Astrocyte of the hippocampus (primary cell): Measurements from ENCODE around the gene SERPINA6.
"Not testable (repeated sequence)": the region's sequence is repeated elsewhere in the genome, so short reads cannot be mapped to it uniquely, and the experiment has no call there.

ENCODE experiments used
- DNase-seq: peaks from one replicate; pipeline ENCODE4 v3.0.0; 2011; ENCODE audit warnings: low read depth, low spot score

SERPINA6 gene, protein sequence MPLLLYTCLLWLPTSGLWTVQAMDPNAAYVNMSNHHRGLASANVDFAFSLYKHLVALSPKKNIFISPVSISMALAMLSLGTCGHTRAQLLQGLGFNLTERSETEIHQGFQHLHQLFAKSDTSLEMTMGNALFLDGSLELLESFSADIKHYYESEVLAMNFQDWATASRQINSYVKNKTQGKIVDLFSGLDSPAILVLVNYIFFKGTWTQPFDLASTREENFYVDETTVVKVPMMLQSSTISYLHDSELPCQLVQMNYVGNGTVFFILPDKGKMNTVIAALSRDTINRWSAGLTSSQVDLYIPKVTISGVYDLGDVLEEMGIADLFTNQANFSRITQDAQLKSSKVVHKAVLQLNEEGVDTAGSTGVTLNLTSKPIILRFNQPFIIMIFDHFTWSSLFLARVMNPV

DNA sequence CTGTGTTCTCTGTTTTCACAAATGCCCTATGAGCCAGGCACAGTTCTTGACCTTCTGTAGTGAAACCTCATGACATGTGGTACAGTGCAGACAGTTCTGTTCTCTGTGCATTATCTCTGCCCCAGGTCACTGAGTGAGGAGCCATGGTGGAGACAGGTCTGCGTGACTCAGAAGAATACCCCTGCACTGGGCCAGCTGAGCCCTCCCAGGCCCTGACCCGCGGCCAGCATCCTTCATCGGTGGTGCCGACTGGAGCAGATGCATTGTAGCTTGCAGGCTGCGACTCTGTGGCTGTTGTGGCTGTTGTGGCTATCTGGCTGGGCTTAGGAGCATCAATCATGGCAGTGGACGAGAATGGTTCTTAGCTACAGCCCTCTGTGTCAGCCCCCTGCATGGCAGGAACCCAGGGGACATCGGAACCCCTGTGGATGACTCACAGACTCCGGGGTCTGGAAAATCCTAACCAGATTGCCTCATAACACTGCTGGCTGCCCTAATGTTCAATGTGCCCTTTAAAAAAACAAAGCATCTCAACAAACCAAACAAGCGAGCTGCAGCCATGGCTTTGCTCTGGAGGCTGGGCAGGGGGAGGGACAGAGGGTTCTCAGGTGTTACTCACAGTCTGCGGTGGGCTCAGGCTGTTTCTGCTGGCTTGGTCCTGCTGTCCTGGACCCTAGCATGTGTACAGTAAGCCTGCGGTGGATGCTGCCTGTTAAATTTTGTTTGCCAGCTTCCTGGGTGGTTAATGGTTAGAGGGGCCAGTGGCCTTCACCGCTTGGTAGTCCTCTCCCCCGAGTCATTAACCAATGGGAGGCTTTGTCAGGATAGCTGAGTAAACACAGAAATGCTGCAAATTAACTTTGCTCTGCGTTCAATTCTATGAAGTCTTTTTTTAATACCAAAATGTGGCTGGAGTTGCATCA is at the start of gene SERPINA6:
TSS of gene SERPINA6 (minus strand) at position 689 of the 923 bp plus-strand sequence. CDS start 8,688 bp downstream, outside the sequence.
- peak; percentile 78 for DNase-seq

DNA sequence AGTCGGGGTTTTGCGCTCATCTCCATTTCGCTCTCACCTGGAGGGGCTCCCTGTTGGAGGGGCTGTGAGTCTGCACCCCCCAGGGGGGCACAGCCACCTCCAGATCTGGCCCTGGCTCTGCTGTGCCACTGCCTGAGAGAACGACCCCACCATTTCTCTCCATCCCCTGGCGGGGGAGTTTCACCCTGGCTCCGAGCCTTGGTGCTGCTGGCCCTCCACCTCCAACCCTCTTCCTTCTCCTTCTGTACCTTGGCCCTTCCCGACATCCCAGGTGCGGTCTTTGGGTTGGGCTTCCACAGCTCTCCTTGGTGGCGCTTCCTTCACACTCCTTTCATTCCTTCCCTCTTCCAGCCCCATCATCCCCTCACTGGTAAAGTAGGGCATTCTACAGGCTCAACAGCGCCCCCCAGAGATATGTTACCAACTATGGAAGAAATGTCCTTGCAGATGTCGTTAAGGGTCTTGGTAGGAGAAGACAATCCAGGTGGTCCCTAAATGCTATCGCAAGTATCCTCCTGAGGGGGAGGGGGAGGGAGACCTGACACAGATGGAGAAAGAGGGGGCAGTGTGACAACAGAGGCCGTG is 49.0 kb upstream of the SERPINA6 start:
- no peak for DNase-seq

DNA sequence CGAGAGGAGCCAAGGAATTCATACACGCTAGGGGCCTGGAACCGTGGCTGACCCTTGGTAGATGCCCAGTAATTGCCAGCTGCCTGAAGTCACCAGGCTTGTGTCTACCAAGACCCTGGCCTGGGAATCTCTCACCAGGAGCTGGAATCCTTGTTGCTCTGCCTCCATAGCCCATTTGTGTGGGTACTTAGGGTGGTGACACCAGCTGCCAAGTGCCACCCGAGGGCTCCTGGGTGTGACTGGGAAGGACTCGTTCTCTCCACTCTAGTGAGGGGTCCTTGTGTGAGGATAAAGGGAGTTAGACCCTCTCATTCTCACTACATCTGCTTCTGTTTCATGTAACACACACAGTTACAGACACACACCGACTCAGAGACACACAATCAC is 47.4 kb upstream of the SERPINA6 start:
- DNase-seq: no peak

DNA sequence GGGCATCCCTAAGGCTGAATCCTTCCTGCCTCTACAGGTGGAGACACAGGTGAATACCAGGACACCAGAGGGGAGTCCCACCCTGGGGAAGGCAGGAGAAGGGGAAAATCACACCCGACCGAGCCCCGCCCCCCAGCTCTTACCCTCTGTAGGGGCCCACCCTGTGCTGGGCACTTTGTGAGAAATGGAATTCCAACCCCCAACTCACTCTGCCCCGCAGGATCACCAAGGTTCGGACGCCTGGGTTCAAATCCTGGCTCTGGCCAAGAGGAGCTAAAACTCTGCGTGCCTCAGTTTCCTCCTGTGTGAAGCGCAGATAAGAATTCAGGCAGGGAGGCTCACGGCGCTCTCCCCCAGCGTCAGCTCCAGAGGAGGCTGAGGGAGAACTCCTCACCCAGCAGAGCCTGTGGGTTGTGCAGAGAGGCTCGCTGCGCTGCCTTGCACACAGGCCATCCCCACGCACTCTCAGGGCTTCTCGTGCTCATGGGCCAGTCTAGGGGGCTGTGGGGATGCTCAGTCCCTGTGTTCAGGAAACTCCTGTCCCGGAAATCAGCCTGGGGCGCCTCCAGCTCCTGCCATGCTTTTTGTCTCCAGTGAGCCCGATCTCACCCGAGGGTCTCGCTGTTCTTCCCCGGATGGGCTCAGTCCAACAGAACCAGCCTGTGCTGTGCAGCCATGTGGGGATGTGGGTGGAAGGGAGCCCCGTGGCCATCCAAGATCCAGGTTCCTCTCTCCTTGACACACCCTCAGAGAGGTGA is 46.8 kb upstream of the SERPINA6 start:
- not testable (repeated sequence) for DNase-seq

DNA sequence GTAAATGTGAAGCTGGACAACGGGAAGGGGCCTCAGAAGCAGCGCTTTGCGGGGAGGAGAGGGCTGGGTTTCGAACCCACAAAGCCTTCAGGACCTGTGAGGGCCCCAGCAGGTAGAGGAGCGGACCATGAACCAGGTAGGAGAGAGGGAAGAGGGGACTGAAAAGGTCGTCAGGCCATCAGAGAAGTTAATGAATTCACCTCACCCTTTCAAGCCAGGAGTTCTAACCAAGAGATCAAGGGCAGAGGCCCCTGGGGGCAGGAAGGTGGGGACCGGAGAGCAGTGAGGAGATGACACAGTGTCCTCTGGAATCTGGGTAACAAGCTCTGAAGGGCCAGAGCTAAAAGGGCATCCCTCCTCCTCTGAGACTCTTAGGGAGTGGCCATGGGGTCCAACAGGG is 45.8 kb upstream of the SERPINA6 start:
- DNase-seq: no peak

DNA sequence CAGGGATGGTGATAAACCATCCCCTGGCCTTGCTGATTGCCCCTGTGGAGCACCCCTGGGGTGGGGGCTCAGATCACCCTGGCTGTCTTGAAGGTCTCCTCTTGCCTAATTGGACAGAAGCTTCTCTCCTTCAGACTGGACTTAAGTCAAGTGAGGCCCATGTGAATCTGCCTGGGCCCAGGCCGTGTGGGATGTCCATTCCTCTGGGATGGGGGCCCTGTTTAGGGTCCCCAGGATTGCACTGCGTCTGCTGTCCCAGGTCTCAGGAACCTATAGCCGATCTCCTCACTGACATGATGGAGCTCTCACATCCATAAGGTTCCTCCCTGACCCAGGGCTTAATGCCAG is 45.1 kb upstream of the SERPINA6 start:
- no peak for DNase-seq

DNA sequence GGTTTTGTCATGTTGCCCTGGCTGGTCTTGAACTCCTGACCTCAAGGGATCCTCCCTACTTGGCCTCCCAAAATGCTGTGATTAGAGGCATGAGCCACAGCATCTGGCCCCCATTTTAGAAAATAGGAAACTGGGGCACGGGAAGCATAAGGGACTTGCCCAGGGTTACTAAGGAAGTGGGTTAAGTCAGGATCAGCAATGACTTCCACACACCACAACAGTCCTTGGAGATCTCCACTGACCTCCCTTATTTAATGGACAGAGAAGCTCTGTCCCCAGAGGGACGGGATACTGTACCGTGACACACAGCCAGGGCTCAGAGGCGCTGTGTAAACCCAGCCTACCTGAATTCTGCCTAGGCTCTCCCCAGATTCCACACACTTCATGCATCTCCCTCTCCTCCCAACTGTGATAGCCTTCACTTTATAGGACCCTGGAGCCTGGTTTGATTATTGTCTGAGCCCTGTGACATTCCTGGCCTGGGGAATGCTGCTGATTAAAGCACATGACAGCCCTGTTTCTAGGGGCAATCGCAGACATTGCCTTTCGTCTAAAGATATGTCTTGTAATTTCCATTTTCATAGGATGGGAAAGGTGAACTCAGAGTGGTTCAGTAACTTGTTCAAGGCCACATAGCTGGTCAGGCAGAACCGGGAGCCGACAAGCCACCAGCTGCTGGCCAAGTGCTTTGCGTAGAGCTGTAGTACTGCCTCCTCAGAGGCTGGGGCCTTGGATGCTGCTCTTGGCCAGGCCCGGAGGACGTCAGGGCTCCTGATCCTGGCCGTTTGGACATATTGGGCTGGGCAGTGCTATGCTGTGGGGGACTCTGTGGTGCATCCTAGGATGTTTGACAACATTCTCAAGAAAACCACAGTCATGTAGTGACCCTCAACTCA is 44.5 kb upstream of the SERPINA6 start:
- DNase-seq: no peak

DNA sequence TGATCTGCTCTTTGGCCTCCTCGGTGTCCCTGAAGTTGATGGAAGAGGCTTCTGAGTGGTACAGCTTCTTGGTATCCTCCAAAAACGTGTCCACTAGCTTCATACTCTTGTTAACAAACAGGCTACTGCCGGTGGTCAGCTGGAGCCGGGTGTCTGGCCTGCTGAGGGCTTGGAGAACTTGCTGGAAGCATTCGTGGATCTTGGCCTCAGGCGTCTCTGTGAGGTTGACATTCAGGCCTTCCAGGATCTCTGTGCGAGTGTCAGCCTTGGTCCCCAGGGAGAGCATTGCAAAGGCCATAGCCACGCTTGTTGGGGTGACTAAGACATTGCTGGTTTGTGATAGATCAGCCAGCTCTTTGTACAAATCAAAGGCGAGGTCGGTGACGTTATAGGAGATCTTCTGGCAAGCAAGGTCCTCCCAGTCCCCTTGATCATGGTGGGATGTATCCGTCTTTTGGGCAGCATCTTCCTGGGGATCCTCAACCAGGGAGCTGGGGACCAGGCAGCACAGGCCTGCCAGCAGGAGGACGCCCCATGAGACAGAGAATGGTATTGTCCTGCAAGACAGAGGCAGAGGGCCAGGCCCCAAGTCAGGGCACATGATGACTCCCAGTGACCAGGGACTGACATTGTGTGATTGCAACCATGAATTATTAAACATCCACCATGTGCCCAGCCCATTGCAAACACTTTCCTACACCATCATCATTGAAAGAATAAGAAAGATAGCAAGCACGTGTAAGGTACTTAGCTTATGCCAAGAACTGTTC is 43.2 kb upstream of the SERPINA6 start, which contains the start of gene SERPINA2:
TSS of gene SERPINA2 (minus strand) at position 553 of the 770 bp plus-strand sequence.
- DNase-seq: no peak

DNA sequence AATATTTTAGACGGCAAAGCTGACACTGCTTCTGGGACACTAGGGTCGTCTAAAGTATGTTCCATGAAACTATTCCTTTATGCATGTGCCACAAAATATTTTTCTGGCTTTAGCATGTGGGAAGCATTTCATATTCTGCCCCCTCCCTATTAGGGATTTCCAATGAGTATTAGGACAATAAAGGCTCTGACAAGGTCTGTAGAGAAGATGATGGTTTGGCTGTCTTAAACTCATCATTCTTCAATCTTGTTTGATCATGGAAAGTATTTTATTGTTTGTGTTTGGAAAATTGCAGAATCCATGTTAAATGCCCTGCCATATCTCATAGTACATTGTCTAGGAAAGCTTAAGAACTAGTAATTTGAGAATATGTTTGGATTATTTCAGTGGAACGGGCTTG is 42.5 kb upstream of the SERPINA6 start:
- DNase-seq: no peak

DNA sequence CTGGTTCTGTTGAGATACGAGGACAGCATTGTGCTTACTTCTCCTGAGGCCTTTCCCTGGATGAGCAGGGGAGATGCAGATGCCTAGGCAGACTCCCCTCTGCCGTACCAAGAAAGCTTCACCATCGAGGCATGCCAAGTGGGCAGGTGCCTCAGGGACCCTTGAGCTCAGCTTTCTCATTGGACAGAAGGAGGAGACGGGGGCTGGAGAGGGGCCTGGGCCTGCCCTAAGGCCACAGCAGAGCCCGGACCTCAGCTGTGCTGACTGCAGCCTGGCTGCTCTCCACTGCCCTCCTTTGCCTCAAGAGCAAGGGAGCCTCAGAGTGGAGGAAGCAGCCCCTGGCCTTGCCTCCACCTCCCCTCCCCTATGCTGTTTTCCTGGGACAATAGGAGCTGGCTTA is 41.8 kb upstream of the SERPINA6 start:
- DNase-seq: no peak

DNA sequence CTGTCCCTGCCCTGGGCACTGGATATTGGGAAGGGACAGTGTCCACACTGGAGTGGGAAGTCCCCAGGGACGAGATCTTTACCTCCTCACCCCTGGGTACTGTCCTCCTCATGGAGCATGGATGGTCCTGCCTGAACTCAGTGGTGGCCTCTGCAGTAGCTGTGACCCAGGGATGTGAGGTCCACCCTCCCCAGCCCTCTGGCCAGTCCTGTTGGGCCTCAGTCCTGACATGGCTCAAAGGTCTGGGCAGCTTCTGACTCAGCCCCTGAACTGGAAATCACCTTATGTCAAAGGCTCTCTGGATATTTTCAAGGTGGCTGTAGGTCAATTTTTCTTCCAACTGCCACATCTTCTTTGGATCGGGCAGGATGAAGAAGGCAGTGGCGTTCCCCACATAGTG is 40.9 kb upstream of the SERPINA6 start:
- DNase-seq: no peak

DNA sequence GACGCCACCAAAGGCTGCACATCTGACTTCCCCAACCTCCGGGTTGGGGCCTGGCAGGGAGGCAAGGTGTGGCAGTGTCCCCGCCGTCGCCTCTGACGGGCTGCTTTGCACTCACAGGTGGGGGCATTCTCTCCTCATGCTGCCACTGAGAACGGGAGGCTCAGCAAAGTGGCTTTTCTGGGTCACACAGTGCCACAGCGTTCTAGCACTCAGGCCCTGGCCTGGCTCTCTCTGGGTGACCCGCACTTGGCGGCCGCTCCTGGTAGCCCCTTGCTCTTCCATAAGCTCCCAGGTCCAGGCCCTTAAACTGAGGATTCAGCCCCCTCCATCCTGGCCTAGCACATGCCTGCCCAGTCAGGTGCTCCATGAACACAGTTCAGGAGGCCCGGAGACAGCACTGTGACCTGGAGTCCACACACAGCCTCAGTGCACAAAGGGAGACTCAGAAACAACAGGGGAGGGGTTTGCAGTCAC is 40.1 kb upstream of the SERPINA6 start:
- no peak for DNase-seq

DNA sequence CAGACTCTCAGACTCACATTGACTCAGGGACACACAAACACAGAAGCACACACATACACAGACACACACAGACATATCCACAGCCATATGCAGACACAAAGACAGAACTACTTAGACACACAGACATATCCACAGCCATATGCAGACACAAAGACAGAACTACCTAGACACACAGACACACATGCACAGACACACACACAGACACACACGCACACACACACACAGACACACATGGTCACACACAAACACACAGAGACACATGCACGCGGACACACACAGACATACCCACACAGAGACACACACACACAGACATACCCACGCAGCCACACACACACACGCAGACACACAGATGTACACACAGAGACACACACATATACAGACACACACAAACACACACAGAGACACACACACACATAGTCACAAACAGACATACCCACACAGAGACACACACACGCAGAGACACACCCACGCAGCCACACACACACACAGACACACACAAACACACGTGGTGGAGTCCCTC is 39.5 kb upstream of the SERPINA6 start:
- DNase-seq: no peak

DNA sequence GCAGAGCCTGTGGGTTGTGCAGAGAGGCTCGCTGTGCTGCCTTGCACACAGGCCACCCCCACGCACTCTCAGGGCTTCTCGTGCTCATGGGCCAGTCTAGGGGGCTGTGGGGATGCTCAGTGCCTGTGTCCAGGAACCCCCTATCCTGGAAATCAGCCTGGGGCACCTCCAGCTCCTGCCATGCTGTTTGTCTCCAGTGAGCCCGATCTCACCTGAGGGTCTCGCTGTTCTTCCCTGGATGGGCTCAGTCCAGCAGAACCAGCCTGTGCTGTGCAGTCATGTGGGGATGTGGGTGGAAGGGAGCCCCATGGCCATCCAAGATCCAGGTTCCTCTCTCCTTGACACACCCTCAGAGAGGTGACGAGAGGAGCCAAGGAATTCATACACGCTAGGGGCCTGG is 38.5 kb upstream of the SERPINA6 start:
- DNase-seq: no peak

DNA sequence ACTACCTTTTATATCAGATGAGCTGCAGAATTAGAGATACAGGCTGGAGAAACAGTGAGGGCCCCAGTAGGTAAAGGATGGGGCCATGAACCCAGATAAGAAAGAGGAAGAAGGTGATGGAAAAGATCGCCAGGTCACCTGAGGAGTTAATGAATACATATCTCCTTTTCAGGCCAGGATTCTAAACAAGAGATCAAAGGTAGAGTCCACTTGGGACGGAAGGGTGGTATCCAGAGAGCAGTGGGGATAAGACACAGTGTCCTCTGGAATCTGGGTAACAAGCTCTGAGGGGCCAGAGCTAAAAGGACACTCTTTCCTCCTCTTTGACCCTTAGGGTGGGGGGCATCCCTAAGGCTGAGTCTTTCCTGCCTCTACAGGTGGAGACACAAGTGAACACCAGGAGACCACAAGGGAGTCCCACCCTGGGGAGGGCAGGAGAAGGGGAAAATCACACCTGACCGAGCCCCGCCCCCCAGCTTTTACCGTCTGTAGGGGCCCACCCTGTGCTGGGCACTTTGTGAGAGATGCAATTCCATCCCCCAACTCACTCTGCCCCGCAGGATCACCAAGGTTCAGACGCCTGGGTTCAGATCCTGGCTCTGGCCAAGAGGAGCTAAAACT is 37.9 kb upstream of the SERPINA6 start:
- no peak for DNase-seq

DNA sequence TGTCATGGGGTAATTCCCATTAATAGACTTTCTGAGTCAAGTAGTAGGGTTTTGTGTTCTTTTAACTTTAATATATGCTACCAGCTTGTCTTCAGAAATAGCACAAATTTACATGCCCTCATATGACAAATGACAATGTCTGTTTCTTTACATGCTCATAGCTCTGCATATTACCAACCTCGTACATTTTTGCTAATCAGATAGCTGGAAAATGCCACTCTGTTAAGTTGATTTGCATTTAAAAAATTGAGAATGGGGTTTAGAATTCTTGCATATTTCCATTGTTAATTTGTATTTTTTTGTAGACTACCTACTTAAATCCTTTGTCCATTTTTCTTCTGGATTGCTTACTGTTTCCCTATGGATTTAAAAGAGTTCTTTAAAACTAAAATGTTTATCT is 34.0 kb upstream of the SERPINA6 start:
- DNase-seq: no peak

DNA sequence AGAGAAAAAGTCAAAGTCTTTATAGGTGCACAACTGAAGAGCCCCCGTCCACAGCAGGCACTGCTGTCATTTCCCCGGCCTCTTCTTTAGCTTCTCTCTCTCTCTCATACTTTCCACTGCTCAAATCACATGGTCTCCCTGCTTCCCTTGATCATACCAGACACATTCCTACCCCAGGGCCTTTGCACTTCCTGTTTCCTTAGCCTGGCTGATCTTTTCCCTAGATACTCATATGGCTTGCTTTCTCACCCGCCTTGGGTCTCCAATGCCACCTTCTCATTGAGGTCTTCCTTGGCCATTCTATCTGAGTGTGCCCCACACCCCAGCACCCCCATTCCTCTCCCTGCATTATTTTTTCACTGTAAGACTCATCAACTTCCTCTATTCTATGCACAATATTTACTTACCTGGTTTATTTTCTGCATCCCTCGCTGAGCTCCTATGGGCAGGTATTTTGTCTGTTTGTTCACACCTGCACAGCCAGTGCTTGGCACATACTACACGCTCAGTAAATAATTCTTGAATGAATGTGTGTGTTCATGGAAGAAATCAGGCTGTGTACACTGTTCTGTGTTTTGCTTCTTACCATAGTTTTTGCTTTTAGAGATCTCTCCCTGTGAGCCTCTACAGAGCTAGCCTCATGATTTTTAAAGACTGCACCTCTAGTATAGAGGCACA is 33.4 kb upstream of the SERPINA6 start:
- no peak for DNase-seq

DNA sequence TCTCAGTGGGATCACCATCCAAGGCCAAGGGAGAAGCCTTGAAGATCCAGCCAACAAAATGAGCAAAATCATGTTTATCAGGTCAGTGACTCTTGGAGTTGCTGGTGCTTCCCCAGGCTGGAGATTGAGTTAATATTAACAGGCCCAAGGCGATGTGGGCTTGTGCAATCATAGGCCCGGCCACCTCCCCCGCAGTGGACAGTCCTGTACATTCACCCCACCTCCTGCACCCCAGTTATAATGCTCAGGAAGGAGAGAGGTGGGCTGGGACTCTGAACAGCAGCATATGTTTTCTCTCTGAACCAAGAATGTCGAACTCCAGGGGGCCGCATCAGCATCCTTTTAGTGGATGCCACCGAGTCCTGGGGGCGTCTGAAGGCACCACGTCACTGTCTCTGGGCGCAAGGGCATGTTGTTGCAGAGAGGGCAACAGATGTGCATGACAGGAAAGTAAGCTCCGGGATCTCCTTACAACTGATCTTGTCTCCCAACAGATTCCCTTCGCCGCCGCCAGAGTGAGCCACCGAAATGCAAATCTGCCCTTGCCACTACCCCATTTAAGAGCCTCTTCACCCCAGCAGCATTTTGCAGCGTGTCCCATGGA is 32.2 kb upstream of the SERPINA6 start:
- DNase-seq: peak; percentile 43
